ENCODE measurements around the gene GREB1. TPM values are rescaled to one million over a fixed set of nuclear protein-coding genes. Genes with fewer than 3 reads are reported as not detected.

Gene GREB1
- total and polyA plus RNA-seq, 12 donors = 2.2 to 26.2 (median 3.7) TPM

GRCh38 chr2:11506611-11506969 lies 27.3 kb upstream of the GREB1 start:
- whole genome bisulfite sequencing, 4 donors = 56 to 76% (median 62%) methylated on average over 3 of the region's 3 CpGs
- DNase-seq = no peak
- no peaks in the 10 kb centered on the region for H3K4me1 ChIP-seq (replicated peaks in 1 of 2)
- no peaks in the 10 kb centered on the region for H3K9me3 ChIP-seq (replicated peaks in 1 of 3)
- no peaks in the 10 kb centered on the region for H3K36me3 ChIP-seq (replicated peaks in 1 of 2)
- H3K27me3 ChIP-seq = no peaks in the 10 kb centered on the region
- TF ChIP-seq POLR2A (IDR thresholded peaks at IDR 0.05) (no peak), CTCF (IDR thresholded peaks at IDR 0.05) (no peak)
- intact Hi-C loops (cut with DNase I) = no loop called here
- no peak overlapping the region for H3K4me3 ChIP-seq
- H3K27ac ChIP-seq = no peak overlapping the region

GRCh38 chr2:11507517-11507916 lies 26.3 kb upstream of the GREB1 start:
- WGBS, 4 donors = 69 to 82% (median 78%) methylated on average over 2 of the region's 2 CpGs

GRCh38 chr2:11508279-11508678 lies 25.6 kb upstream of the GREB1 start:
- Histone ChIP-seq H3K4me1 (replicated peaks in 1 of 2) (no peaks in the 10 kb centered on the region), H3K27ac (no peak overlapping the region), H3K27me3 (no peaks in the 10 kb centered on the region), H3K36me3 (replicated peaks in 1 of 2) (no peaks in the 10 kb centered on the region), H3K9me3 (replicated peaks in 1 of 3) (no peaks in the 10 kb centered on the region), H3K4me3 (no peak overlapping the region)
- DNase-seq = no peak
- 75 to 87% (median 85%) methylated on average over 8 of the region's 8 CpGs for WGBS, 4 donors
- intact Hi-C loops (cut with DNase I) = no loop called here
- no peak for TF ChIP-seq CTCF (IDR thresholded peaks at IDR 0.05)

More at GRCh38 chr2:11507517-11507916, 26.3 kb upstream of the GREB1 start:
- H3K4me1 ChIP-seq (replicated peaks in 1 of 2) = no peaks in the 10 kb centered on the region
- no peak for DNase-seq
- H3K4me3 ChIP-seq = no peak overlapping the region
- no peaks in the 10 kb centered on the region for H3K36me3 ChIP-seq (replicated peaks in 1 of 2)
- TF ChIP-seq CTCF (IDR thresholded peaks at IDR 0.05) (no peak), POLR2A (IDR thresholded peaks at IDR 0.05) (no peak)
- intact Hi-C loops (cut with DNase I) = no loop called here
- H3K27ac ChIP-seq = no peak overlapping the region
- no peaks in the 10 kb centered on the region for H3K27me3 ChIP-seq
- H3K9me3 ChIP-seq (replicated peaks in 1 of 3) = no peaks in the 10 kb centered on the region

GRCh38 chr2:11509657-11510360 lies 24.0 kb upstream of the GREB1 start:
- H3K27me3 ChIP-seq = no peaks in the 10 kb centered on the region
- TF ChIP-seq CTCF (IDR thresholded peaks at IDR 0.05) = no peak
- no peak for TF ChIP-seq POLR2A (IDR thresholded peaks at IDR 0.05)
- no peak overlapping the region for H3K27ac ChIP-seq
- 74 to 80% (median 76%) methylated on average over 2 to 3 of the region's 3 CpGs for WGBS, 4 donors
- H3K36me3 ChIP-seq (replicated peaks in 1 of 2) = no peaks in the 10 kb centered on the region
- DNase-seq = no peak
- intact Hi-C loops (cut with DNase I) = no loop called here
- no peaks in the 10 kb centered on the region for H3K9me3 ChIP-seq (replicated peaks in 1 of 3)
- no peaks in the 10 kb centered on the region for H3K4me1 ChIP-seq (replicated peaks in 1 of 2)
- no peak overlapping the region for H3K4me3 ChIP-seq
